Mammary epithelial cell (primary cell): ENCODE results near the gene EPHA2.

Experiments used
- EZH2 ChIP-seq: IDR thresholded peaks from 2 replicates; pipeline ENCODE4 v1.6.1; 2012; ENCODE audit warnings: low read length, inconsistent platforms, borderline replicate concordance
- TF ChIP-seq, protein P1 (sequence below), 2 donors: IDR thresholded peaks in 1 of 2; conservative IDR thresholded peaks in 1 of 2; 2 replicates each; pipeline ENCODE4 v1.5.1; 2011 to 2012; ENCODE audit warnings: inconsistent platforms in 2 of 2, low read length in 2 of 2, mild to moderate bottlenecking in 2 of 2, control low read depth in 1 of 2, low read depth in 1 of 2; ENCODE audit not compliant: insufficient read depth in 1 of 2; ENCODE audit errors: extremely low read depth in 1 of 2

DNA sequence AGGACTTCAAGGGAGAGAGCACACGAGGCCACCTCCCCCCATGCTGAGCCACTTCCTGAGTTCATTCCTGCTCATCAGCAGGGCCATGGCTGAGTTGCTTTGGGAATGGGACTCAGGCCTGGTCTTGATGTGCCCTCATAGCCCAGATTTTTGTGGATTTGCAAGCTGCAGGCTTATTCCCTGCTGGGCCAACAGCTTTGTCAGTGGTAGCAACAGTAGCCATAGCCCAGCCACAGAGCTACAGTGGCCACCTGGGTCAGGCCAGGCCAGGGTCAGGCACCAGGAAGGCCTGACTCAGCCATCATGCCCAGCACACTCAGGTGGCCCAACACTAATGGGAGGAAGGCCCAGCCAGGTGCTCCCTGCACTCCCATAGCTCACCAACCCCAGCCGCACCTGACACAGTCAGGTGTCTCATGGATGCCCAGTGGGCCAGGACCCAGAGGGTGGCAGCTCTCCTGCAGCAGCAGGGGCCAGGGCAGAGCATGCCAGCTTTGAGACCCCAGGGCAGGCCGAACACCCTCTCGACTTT, 33.5 kb downstream of the EPHA2 start:
- TF ChIP-seq, protein P1, sequence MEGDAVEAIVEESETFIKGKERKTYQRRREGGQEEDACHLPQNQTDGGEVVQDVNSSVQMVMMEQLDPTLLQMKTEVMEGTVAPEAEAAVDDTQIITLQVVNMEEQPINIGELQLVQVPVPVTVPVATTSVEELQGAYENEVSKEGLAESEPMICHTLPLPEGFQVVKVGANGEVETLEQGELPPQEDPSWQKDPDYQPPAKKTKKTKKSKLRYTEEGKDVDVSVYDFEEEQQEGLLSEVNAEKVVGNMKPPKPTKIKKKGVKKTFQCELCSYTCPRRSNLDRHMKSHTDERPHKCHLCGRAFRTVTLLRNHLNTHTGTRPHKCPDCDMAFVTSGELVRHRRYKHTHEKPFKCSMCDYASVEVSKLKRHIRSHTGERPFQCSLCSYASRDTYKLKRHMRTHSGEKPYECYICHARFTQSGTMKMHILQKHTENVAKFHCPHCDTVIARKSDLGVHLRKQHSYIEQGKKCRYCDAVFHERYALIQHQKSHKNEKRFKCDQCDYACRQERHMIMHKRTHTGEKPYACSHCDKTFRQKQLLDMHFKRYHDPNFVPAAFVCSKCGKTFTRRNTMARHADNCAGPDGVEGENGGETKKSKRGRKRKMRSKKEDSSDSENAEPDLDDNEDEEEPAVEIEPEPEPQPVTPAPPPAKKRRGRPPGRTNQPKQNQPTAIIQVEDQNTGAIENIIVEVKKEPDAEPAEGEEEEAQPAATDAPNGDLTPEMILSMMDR (conservative IDR thresholded peaks at IDR 0.05 in 1 of 2, IDR thresholded peaks at IDR 0.05 in 1 of 2; ENCODE audit: extremely low read depth in 1 of 2, insufficient read depth in 1 of 2, low read depth in 1 of 2, low read length in 2 of 2) = no peak
- TF ChIP-seq EZH2 = no peak
